ENCODE data around the gene CHI3L2. TPM values are rescaled to one million over a fixed set of nuclear protein-coding genes. Genes with fewer than 3 reads are reported as not detected.

The CHI3L2 gene
- total RNA-seq, 1 experiment from 2014 or later, result 0.61 TPM

DNA sequence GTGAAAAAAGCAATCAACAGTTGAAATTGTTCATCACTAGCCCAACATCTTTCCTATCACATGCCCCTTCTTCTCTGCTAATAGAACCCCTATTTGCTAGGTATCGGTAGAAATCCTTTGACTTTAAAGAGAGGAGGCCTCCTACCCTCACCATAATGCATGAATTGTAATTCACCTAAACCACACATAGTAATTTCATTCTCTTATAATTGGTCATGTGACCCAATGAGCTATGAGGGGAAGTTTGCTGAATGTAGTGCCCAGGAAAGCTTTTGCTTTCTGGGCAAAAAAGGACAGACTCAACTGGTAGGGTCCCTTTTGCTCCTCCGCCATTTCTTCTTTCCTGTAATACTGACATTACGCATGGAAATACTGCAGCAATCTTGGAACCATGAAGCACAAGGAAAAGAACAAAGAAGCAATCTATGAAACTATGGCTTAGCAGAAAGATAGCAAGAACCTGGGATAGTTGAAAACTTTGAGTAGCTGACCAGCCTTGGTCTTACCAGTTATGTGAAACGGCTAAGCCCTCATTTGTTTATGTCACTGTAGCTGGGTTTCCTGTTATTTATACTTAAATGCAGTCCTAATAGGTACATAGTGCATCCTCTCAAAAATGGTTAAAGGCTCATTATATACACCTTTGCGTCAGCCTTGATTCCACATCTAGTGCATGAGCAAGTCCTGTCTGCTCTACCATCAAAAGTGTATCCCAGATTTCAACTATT is 10.2 kb upstream of the CHI3L2 start:
- no peak overlapping the region for H3K4me3 Mint-ChIP-seq

More for the DNA sequence above, 10.2 kb upstream of the CHI3L2 start:
- Mint-ChIP-seq H3K9me3 (peaks cover 11% of the 10 kb centered on the region; the same call in 1 of the 2 replicates), H3K27me3 (ENCODE audit: low read depth) (peaks cover 7% of the 10 kb centered on the region; the same call in 1 of the 2 replicates), H3K27ac (no peak overlapping the region), H3K4me1 (peaks cover 74% of the 10 kb centered on the region), H3K36me3 (no peaks in the 10 kb centered on the region)
- ATAC-seq (no peak), DNase-seq (ENCODE audit: low spot score) (no peak)
- TF ChIP-seq ELF4 (CRISPR knock-in tag; IDR thresholded peaks at IDR 0.05; ENCODE audit: low read depth), result no peak
- no peak for TF ChIP-seq NR3C1 (CRISPR knock-in tag; conservative IDR thresholded peaks at IDR 0.05; ENCODE audit: low read depth)
- TF ChIP-seq, protein P1, sequence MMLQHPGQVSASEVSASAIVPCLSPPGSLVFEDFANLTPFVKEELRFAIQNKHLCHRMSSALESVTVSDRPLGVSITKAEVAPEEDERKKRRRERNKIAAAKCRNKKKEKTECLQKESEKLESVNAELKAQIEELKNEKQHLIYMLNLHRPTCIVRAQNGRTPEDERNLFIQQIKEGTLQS (CRISPR knock-in tag; conservative IDR thresholded peaks at IDR 0.05), result no peak
- TF ChIP-seq ZNF219 (CRISPR knock-in tag; IDR thresholded peaks at IDR 0.05; ENCODE audit: borderline replicate concordance), result no peak
- TF ChIP-seq NFATC4 (CRISPR knock-in tag; IDR thresholded peaks at IDR 0.05), result no peak
- no peak for TF ChIP-seq NR1H2 (CRISPR knock-in tag; IDR thresholded peaks at IDR 0.05)
- TF ChIP-seq ZNF232 (CRISPR knock-in tag; IDR thresholded peaks at IDR 0.05), result no peak
- TF ChIP-seq, protein P2, sequence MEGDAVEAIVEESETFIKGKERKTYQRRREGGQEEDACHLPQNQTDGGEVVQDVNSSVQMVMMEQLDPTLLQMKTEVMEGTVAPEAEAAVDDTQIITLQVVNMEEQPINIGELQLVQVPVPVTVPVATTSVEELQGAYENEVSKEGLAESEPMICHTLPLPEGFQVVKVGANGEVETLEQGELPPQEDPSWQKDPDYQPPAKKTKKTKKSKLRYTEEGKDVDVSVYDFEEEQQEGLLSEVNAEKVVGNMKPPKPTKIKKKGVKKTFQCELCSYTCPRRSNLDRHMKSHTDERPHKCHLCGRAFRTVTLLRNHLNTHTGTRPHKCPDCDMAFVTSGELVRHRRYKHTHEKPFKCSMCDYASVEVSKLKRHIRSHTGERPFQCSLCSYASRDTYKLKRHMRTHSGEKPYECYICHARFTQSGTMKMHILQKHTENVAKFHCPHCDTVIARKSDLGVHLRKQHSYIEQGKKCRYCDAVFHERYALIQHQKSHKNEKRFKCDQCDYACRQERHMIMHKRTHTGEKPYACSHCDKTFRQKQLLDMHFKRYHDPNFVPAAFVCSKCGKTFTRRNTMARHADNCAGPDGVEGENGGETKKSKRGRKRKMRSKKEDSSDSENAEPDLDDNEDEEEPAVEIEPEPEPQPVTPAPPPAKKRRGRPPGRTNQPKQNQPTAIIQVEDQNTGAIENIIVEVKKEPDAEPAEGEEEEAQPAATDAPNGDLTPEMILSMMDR (IDR thresholded peaks at IDR 0.05), result no peak
- TF ChIP-seq, protein P3, sequence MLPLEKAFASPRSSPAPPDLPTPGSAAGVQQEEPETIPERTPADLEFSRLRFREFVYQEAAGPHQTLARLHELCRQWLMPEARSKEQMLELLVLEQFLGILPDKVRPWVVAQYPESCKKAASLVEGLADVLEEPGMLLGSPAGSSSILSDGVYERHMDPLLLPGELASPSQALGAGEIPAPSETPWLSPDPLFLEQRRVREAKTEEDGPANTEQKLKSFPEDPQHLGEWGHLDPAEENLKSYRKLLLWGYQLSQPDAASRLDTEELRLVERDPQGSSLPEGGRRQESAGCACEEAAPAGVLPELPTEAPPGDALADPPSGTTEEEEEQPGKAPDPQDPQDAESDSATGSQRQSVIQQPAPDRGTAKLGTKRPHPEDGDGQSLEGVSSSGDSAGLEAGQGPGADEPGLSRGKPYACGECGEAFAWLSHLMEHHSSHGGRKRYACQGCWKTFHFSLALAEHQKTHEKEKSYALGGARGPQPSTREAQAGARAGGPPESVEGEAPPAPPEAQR (CRISPR knock-in tag; IDR thresholded peaks at IDR 0.05), result no peak
- TF ChIP-seq, protein P4, sequence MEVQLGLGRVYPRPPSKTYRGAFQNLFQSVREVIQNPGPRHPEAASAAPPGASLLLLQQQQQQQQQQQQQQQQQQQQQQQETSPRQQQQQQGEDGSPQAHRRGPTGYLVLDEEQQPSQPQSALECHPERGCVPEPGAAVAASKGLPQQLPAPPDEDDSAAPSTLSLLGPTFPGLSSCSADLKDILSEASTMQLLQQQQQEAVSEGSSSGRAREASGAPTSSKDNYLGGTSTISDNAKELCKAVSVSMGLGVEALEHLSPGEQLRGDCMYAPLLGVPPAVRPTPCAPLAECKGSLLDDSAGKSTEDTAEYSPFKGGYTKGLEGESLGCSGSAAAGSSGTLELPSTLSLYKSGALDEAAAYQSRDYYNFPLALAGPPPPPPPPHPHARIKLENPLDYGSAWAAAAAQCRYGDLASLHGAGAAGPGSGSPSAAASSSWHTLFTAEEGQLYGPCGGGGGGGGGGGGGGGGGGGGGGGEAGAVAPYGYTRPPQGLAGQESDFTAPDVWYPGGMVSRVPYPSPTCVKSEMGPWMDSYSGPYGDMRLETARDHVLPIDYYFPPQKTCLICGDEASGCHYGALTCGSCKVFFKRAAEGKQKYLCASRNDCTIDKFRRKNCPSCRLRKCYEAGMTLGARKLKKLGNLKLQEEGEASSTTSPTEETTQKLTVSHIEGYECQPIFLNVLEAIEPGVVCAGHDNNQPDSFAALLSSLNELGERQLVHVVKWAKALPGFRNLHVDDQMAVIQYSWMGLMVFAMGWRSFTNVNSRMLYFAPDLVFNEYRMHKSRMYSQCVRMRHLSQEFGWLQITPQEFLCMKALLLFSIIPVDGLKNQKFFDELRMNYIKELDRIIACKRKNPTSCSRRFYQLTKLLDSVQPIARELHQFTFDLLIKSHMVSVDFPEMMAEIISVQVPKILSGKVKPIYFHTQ (CRISPR knock-in tag; IDR thresholded peaks at IDR 0.05), result no peak
- TF ChIP-seq RORB (CRISPR knock-in tag; IDR thresholded peaks at IDR 0.05), result no peak
- TF ChIP-seq, protein P5, sequence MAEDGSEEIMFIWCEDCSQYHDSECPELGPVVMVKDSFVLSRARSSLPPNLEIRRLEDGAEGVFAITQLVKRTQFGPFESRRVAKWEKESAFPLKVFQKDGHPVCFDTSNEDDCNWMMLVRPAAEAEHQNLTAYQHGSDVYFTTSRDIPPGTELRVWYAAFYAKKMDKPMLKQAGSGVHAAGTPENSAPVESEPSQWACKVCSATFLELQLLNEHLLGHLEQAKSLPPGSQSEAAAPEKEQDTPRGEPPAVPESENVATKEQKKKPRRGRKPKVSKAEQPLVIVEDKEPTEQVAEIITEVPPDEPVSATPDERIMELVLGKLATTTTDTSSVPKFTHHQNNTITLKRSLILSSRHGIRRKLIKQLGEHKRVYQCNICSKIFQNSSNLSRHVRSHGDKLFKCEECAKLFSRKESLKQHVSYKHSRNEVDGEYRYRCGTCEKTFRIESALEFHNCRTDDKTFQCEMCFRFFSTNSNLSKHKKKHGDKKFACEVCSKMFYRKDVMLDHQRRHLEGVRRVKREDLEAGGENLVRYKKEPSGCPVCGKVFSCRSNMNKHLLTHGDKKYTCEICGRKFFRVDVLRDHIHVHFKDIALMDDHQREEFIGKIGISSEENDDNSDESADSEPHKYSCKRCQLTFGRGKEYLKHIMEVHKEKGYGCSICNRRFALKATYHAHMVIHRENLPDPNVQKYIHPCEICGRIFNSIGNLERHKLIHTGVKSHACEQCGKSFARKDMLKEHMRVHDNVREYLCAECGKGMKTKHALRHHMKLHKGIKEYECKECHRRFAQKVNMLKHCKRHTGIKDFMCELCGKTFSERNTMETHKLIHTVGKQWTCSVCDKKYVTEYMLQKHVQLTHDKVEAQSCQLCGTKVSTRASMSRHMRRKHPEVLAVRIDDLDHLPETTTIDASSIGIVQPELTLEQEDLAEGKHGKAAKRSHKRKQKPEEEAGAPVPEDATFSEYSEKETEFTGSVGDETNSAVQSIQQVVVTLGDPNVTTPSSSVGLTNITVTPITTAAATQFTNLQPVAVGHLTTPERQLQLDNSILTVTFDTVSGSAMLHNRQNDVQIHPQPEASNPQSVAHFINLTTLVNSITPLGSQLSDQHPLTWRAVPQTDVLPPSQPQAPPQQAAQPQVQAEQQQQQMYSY (CRISPR knock-in tag; IDR thresholded peaks at IDR 0.05), result no peak
- TF ChIP-seq ZNF396 (CRISPR knock-in tag; IDR thresholded peaks at IDR 0.05; ENCODE audit: borderline replicate concordance), result no peak
- CTCF ChIA-PET, result interaction anchor here (0.7 kb wide), 1 partner anchor 175 kb away, joined by 3 read pairs; no protein-coding TSS in a partner anchor
- POLR2A ChIA-PET, result interaction anchor here (0.6 kb wide), 1 partner anchor 230 kb away, joined by 3 read pairs; no protein-coding TSS in a partner anchor

Measured in WTC11 (cell line).